HK-2 (cell line): ENCODE measurements around the gene BMP3.
A peak's percentile ranks its signal among the peaks of the same experiment; 100 is the strongest.

Source experiments
- DNase-seq: peaks from one replicate; pipeline ENCODE4 v3.0.0-alpha.2; 2018; ENCODE audit not compliant: unreplicated experiment

The BMP3 gene

GRCh38 chr4:81042578-81043365 is 12.3 kb downstream of the BMP3 start:
- DNase-seq = no peak

DNA sequence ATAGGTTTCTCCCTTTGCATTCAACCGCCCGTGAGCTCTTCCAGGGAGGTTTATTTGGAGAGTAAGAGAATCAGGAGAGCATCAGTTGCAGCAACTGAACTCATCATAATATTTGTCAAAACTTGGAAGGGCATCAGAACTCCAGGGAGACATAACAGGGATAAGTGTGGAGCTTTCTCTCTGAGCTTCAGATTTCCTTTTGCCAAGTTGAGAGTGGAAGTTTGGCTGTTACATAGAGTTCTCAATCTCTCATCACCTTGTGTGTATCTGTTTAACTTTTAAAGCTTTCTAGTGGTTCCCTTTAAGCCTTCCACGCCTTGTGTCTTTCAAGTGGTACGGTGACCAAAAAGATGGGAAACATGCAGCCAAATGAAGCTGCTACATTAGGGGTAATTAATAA is 18.8 kb downstream of the BMP3 start:
- DNase-seq = no peak

GRCh38 chr4:81049907-81050306 is 19.4 kb downstream of the BMP3 start:
- no peak for DNase-seq

GRCh38 chr4:81052119-81053068 is 21.9 kb downstream of the BMP3 start:
- peak; percentile 45 for DNase-seq

GRCh38 chr4:81058621-81059020 is 28.1 kb downstream of the BMP3 start:
- no peak for DNase-seq

GRCh38 chr4:81060587-81061343 is 30.3 kb downstream of the BMP3 start:
- DNase-seq = no peak

DNA sequence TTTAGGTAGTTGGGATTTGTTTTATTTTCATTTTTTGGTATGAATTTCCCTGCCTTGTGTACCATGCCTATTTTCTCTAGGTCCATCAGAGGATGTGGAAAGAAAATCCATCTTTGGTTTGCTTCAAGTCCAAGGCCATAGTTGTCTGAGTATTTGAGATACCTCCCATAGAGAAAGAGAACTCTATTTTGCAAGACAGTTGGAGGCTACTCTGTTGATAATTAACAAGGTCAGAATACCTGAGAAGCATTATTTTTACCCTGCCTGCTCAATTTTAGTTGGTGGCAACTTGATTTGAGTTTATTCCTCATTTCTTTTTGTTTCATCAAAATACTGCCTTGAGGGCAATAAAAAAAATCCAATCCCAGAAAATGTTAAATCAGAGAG is 30.8 kb downstream of the BMP3 start:
- no peak for DNase-seq

GRCh38 chr4:81062001-81062400 is 31.5 kb downstream of the BMP3 start:
- no peak for DNase-seq

DNA sequence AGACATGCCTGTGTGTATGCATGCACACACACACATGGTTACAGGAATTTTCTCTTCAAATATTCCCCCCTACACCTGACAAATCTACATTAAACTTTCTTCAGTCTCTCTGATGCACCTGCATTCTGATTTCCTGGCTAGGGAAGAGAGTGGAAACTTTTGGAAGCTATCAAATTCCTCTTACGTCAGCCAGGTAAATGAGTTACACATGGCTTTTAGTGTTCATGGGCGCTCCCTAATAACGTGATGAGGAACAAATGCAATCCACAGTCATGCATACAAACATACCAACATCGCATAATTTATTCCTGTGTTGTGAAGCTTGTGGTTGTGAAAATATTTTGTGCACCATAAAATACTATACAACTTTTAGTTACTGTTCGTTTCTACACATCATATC is 34.9 kb downstream of the BMP3 start:
- DNase-seq = no peak

DNA sequence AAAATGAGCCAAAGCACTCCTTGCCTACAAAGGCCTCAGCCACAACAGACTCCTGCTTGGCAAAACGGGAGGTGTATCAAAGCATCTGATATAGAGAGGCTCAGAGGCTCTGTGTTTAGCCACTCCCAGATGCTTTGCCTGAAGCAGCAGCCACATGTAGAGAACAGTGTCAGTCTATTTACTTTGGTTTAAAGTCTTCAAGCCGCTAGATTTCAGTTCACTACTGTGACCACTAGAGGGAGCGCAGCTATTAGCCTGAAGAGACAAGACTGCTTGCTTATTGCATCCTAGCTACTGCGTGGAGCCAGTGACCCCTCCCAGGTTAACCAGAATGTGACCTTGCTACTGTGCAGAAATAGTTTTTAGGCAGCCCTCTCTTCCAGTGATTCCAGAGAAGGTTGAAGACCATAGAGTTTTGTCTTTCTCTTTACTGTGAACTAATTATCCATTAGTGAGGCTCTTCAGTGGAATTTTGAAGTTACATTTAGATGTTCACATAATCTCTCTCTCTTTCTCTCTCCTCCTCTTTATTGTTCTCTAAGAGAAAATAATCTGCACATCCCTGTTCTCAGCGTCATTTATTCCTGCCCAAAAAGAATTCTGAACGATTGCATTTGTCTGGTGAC is 39.3 kb downstream of the BMP3 start:
- peak; percentile 61 for DNase-seq

GRCh38 chr4:81071013-81071412 is 40.5 kb downstream of the BMP3 start:
- no peak for DNase-seq

DNA sequence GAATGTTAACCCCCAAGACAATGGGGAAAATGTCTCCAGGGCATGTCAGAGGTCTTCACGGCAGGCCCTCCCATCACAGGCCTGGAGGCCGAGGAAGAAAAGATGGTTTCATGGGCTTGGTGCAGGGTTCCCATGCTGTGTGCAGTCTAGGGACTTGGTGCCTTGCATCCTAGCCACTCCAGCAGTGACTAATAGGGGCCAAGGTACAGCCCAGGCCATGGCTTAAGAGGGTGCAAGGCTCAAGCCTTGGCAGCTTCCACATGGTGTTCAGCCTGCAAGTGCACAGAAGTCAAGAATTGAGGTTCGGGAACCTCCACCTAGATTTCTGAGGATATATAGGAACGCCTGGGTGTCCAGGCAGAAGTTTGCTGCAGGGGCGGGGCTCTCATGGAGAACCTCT is 50.6 kb downstream of the BMP3 start:
- no peak for DNase-seq

DNA sequence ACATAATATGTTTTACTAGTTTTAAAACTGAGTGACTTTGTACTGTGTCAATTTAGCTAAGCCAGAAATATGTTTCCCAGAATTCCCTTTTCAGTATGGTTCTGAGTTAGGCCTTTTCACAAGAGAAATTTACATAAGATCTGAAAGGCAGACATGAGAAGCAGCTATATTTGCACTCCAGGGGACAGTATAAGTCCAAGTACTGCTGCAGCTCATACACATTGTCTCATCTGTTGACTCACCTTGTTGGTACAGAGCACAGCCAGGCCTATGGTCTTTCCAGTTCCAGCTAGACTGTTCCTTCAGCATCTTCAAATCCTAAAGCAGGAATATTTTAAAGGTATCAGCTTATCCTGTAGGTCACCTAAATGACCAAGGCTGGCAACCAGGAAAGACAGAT is 53.5 kb downstream of the BMP3 start:
- DNase-seq = no peak

- DNase-seq = no peak
Measured at GRCh38 chr4:81084634-81085033, 54.1 kb downstream of the BMP3 start.

DNA sequence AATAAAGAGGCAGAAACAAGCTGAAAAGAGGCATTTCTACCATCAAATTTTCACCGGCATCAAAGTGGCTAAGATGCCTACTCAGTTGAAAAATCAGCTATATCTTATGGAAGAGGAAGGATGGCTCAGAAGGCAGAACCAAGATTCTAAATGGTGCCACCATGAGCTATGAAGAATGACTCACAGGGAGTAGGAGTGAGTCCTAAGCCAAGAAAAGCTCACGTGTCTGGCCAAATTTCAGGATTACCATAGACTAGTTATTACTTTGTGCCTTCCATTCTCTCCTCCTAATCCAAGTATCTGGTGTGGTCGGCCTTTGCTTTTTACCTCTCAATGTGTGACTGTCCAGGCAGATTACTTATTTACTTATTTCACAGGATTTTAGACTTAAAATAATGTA is 54.8 kb downstream of the BMP3 start:
- no peak for DNase-seq

DNA sequence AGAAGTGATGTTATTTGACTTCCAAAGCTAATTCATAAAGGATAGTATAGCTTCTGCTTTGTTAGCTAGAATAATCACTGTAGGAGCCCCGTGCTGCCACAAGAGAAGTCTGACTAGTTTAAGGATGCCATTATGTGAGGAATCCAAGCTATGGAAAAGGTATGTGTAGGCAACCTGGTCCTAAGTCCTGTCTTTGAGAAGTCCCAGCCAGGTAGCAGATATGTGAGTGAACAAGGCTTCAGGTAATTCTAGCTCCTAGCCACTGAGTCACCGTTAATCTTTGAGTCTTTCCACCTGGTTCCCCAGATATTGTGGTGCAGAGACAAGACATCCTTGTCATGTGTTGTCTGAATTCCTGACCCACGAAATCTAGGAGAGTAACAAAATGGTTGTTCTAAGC is 55.5 kb downstream of the BMP3 start:
- DNase-seq = no peak

DNA sequence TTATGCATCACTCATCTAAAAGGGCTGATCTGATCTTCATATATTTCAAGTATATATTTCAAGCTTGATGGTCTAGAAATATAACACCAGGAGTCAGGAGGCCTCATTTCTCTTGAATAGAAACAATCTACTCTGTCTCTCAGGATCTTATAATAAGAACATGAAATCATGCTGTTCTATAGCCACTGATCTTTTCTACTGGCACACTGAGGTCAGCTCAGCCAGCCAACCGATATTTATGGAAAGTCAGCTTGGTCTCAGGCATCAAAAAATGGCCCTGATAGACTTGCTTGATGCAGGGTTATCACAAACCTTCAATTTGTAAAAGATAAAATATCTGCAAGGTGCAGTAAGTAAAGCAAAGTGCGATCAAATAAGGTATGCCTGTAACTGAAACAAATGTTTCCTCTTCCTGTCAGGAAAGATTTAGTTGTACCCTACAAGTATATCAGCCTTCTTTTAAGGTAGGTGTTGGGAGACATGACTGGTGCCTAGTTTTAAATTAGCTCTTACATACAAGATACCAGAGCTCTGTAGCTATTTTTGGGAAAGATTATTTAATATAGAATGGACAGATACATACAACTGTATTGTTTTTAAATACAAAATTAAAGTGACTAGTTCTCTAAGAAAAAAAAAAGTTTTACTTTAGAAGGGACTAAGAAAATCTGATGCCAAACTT is 63.4 kb downstream of the BMP3 start:
- DNase-seq = no peak

DNA sequence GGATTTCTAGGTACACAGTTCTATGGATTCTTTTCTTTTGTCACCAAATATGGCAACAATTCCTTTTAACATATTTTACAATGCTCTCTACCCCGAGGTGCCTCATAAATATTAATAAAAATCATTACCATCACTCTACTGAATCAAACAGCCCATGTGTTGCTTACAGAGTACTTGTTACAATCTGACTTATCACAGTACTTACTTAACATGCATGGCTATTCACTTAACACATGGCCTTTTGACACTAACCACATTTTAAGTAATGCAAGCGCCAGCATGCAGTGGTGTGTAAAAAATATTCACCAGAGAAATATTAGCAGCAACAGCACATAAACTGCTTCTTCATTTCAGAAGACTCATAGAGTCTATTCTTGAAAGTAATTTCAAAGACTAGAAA is 64.9 kb downstream of the BMP3 start:
- DNase-seq = no peak

DNA sequence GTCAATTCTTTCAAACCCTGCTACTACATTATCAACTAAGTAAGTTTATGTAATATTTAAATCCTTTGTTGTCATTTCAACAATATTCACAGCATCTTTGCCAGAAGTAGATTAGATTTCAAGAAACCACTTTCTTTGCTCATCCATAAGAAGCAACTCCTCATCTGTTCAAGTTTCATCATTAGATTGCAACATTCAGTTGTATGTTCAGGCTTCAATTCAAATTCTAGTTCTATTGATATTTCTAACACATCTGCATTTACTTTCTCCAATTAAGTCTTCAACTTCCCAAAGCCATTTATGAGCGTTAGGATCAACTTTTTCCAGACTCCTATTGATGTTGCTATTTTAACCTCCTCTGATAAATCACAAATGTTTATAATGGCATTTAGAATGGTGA is 66.1 kb downstream of the BMP3 start:
- DNase-seq = no peak

GRCh38 chr4:81102107-81102506 is 71.6 kb downstream of the BMP3 start:
- no peak for DNase-seq

GRCh38 chr4:81106150-81106549 is 75.6 kb downstream of the BMP3 start:
- no peak for DNase-seq
